GM21528 (cell line): ENCODE results near the gene SNAI3.
A peak's percentile ranks its signal among the peaks of the same experiment; 100 is the strongest.
"Not testable (repeated sequence)": the region's sequence is repeated elsewhere in the genome, so short reads cannot be mapped to it uniquely, and the experiment has no call there.

Experiments used
- ATAC-seq: cut with Tn5 transposase; IDR thresholded peaks from one replicate; pipeline ENCODE4 v1.9.1; 2021; ENCODE audit warnings: mild to moderate bottlenecking, moderate library complexity; ENCODE audit not compliant: unreplicated experiment, low FRiP score

Gene SNAI3

GRCh38 chr16:88676502-88677242, 9.6 kb downstream of the SNAI3 start:
- ATAC-seq, result no peak

GRCh38 chr16:88673716-88674379, 12.5 kb downstream of the SNAI3 start:
- no peak for ATAC-seq

- no peak for ATAC-seq
These were observed 13.5 kb downstream of the SNAI3 start for GRCh38 chr16:88672776-88673175.

DNA sequence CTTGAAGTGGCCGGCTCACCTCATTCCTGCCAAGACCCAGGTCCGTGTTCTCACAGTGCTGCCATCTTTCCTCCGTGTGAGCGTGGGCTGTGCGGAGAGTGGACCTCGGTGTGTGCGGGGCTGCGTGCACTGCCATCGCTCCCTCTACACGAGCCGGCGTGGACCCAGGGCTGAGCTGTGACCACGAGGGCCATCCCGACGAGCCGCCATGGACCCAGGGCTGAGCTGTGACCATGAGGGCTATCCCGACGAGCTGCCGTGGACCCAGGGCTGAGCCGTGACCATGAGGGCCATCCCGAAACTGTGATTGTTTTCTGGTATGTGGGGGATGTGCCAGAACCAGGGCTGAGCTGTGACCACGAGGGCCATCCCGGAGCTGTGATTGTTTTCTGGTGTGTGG, 14.5 kb downstream of the SNAI3 start:
- no peak for ATAC-seq

GRCh38 chr16:88669980-88670379, 16.3 kb downstream of the SNAI3 start:
- ATAC-seq, result no peak

GRCh38 chr16:88669493-88669892, 16.8 kb downstream of the SNAI3 start:
- ATAC-seq, result not testable (repeated sequence)

- no peak for ATAC-seq
These were observed 18.8 kb downstream of the SNAI3 start for GRCh38 chr16:88667461-88667860.

GRCh38 chr16:88665570-88665969, 20.7 kb downstream of the SNAI3 start:
- no peak for ATAC-seq

- ATAC-seq, result no peak
These were observed 21.2 kb downstream of the SNAI3 start for GRCh38 chr16:88665148-88665547.

DNA sequence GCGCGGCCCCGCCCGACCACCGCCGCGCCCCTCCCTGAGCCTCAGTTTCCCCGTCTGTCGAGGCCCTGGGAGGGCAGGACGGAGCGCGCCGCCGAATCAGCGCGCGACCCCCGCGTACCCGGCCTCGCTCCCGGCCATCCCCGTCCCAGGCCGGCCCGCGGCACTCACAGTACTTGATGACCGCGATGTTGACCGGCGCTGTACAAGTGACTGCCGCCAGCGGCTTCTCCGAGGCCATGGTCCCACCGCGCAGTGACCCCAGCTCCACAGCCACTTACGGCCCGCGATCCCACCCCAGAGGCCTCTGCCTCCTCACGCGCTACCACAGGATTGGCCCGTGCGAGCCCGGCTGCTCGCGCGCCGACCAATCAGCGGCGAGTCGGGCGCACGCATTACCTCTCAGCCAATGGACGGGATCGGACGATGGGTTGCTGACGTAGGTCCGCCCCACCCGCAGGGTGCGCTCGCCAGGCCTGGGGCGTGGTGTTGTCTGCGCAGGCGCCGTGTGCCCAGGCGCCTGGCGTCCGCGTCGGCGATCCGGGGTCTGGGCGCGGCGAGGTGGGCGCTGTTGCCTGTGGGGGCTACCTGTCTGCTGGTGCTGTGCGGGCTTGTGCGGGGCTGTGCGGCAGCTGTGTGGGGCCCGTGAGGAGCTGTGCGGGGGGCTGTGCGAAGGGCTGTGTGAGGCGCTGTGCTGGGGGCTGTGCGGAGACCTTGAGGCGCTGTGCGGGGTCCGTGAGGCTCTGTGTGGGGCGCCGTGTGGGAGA, 23.3 kb downstream of the SNAI3 start, which contains the start of gene MVD:
Gene MVD (minus strand): TSS at position 249 of the 764 bp plus-strand sequence. CDS start 11 bp downstream, at position 238.
- peak; percentile 92 for ATAC-seq

- ATAC-seq, result peak; percentile 15
These were observed 24.0 kb downstream of the SNAI3 start for GRCh38 chr16:88662222-88662842.

DNA sequence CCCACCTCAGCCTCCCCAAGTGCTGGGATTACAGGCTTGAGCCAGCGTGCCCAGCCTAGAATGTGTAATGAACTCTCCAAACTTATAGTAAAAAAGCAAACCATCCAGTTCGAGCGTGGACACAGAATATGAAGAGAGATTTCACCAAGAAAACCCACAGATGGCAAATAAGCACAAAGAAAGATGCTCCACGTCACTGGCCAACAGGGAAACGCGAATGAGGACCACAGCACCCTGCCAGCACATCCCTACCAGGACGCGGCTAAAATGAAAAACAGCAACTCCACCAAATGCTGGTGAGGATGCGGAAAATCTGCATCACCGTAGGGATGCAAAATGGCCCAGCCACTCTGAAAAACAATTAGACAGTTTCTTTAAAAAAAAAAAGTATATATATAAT, 24.8 kb downstream of the SNAI3 start:
- no peak for ATAC-seq

DNA sequence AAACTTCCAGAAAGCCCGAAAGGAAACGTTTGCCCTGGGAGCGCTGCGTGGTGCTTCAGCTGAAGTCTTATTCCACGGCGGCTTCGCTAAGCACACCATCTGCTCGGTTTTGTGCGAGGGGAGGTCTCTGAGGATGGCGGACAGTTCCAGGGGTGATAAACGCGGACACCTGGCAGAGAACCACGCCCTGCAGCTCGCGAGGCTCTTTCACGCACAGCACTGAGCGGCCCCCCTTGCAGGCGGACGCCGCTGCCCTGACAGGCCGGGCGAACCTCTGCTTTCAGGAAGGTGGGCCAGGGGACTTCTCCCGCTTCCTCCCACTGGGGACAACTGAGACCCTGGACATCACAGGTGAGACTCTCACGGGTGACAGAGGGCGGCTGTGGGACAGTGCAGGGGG, 27.1 kb downstream of the SNAI3 start:
- no peak for ATAC-seq

GRCh38 chr16:88658714-88659113, 27.6 kb downstream of the SNAI3 start:
- no peak for ATAC-seq

DNA sequence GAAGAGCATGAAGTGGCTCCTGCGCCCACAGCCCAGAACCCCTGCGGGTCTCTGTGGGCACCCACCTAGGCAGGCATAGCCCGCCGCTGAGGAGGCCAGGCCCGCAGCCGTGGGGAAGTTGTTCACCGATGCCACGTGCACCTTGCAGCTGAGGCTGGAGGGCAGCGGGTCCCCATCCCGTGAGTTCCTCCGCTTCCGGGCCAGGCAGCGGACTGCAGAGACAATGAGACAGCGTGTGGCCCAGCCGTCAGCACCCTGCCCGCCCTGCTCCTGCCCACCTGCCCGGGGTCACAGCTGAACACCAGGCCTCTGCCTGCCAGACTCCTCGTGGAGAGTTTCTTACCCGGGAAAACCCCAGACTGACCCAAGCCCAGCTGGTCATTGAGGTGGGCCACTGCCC, 28.9 kb downstream of the SNAI3 start:
- no peak for ATAC-seq

DNA sequence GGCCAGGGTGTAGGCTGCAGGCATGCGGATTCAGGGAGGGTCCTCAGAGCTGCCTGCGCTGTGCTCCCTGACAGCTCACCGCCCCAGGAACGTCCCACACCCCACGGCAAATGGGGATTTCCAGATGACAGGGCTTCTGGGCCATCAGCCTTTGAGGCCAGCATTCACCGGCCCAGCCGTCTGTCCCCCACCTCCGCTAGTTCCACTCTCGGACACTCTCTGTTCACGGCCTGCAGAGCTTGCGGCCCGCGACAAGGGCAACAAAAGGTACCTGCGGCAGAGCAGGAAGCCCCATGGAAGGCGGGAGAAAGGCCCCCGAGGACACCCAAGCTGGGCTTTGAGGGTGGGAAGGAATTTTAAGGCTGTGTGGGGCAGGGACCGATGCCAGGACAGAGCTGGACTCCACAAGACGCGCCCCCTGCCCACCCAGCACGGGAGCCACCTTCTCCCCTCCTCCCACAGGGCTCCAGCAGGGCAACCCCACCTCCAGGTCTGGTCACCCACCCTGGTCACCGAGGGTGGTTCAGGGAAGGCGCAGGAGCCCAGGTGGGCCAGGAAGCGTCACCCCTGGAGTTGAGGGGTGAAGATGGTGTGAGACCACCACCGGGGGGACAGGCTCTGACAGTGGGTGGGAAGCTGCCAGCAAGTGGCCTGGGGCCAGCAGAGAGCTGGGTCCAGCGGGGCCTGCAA, 29.9 kb downstream of the SNAI3 start:
- no peak for ATAC-seq

- no peak for ATAC-seq
These were observed 30.5 kb downstream of the SNAI3 start for GRCh38 chr16:88655733-88656281.

GRCh38 chr16:88655053-88655732, 31.1 kb downstream of the SNAI3 start:
- no peak for ATAC-seq

DNA sequence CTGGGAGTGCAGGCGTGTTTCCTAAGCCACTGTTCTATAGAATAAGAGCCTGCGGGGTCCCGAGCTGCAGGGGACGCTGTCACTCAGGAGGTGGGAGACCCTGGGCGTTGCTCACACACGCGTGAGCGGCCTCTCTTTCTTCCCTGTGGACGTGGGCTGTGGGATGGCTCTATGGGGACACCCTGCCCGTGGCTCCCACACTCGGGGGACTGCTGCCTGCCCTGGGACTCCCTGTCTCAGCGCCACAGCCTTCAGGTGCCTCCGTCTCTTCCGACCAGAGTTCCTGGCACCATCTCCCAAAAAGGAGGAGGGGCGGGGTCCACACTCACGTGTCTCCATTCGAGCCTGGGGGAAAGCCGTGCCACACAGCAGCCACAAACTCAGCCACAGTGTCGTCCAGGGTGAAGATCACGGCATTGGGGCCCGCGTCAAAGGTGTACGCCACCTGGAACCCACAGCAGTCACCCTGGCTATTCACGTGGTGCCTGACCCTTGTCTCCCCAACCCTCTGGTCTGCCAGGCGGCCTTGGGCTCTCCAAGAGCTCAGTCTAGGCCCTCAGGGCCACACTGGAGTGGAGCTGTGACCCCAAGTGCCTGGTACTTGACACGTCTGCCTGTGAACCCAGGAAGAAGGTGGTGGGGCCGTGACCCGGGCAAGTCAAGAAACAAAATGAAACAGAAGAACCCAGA, 31.8 kb downstream of the SNAI3 start:
- ATAC-seq, result no peak
